ENCODE results near the gene SLC8A1.

SLC8A1 gene

GRCh38 chr2:40374543-40375240 lies 77.2 kb downstream of the SLC8A1 start:
- Histone ChIP-seq H3K27me3 (replicated peaks; ENCODE audit: control insufficient read depth, insufficient read depth, low read length) (no peaks in the 10 kb centered on the region), H3K4me3 (replicated peaks; ENCODE audit: low read depth, low read length) (no peak overlapping the region), H3K36me3 (ENCODE audit: control insufficient read depth, insufficient read depth, low read length) (no peaks in the 10 kb centered on the region)
- TF ChIP-seq, protein P1, sequence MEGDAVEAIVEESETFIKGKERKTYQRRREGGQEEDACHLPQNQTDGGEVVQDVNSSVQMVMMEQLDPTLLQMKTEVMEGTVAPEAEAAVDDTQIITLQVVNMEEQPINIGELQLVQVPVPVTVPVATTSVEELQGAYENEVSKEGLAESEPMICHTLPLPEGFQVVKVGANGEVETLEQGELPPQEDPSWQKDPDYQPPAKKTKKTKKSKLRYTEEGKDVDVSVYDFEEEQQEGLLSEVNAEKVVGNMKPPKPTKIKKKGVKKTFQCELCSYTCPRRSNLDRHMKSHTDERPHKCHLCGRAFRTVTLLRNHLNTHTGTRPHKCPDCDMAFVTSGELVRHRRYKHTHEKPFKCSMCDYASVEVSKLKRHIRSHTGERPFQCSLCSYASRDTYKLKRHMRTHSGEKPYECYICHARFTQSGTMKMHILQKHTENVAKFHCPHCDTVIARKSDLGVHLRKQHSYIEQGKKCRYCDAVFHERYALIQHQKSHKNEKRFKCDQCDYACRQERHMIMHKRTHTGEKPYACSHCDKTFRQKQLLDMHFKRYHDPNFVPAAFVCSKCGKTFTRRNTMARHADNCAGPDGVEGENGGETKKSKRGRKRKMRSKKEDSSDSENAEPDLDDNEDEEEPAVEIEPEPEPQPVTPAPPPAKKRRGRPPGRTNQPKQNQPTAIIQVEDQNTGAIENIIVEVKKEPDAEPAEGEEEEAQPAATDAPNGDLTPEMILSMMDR (IDR thresholded peaks at IDR 0.05; ENCODE audit: insufficient read depth, low read length, poor library complexity, severe bottlenecking): no peak
- no peak for DNase-seq (ENCODE audit: extremely low read depth, insufficient read length)

- TF ChIP-seq, protein P1 (IDR thresholded peaks at IDR 0.05; ENCODE audit: insufficient read depth, low read length, poor library complexity, severe bottlenecking): no peak
- no peaks in the 10 kb centered on the region for H3K36me3 ChIP-seq (ENCODE audit: control insufficient read depth, insufficient read depth, low read length)
- no peak for DNase-seq (ENCODE audit: extremely low read depth, insufficient read length)
- H3K27me3 ChIP-seq (replicated peaks; ENCODE audit: control insufficient read depth, insufficient read depth, low read length): no peaks in the 10 kb centered on the region
- no peak overlapping the region for H3K4me3 ChIP-seq (replicated peaks; ENCODE audit: low read depth, low read length)
These were observed 78.8 kb downstream of the SLC8A1 start for GRCh38 chr2:40373111-40373510.

GRCh38 chr2:40372283-40372985 lies 79.5 kb downstream of the SLC8A1 start:
- Histone ChIP-seq H3K27me3 (replicated peaks; ENCODE audit: control insufficient read depth, insufficient read depth, low read length) (no peaks in the 10 kb centered on the region), H3K4me3 (replicated peaks; ENCODE audit: low read depth, low read length) (no peak overlapping the region), H3K36me3 (ENCODE audit: control insufficient read depth, insufficient read depth, low read length) (no peaks in the 10 kb centered on the region)
- no peak for DNase-seq (ENCODE audit: extremely low read depth, insufficient read length)
- TF ChIP-seq, protein P1 (IDR thresholded peaks at IDR 0.05; ENCODE audit: insufficient read depth, low read length, poor library complexity, severe bottlenecking): no peak

- no peak for DNase-seq (ENCODE audit: extremely low read depth, insufficient read length)
- H3K4me3 ChIP-seq (replicated peaks; ENCODE audit: low read depth, low read length): no peak overlapping the region
- H3K27me3 ChIP-seq (replicated peaks; ENCODE audit: control insufficient read depth, insufficient read depth, low read length): no peaks in the 10 kb centered on the region
- no peaks in the 10 kb centered on the region for H3K36me3 ChIP-seq (ENCODE audit: control insufficient read depth, insufficient read depth, low read length)
- TF ChIP-seq, protein P1 (IDR thresholded peaks at IDR 0.05; ENCODE audit: insufficient read depth, low read length, poor library complexity, severe bottlenecking): no peak
These were observed 80.2 kb downstream of the SLC8A1 start for GRCh38 chr2:40371525-40372282.

DNA sequence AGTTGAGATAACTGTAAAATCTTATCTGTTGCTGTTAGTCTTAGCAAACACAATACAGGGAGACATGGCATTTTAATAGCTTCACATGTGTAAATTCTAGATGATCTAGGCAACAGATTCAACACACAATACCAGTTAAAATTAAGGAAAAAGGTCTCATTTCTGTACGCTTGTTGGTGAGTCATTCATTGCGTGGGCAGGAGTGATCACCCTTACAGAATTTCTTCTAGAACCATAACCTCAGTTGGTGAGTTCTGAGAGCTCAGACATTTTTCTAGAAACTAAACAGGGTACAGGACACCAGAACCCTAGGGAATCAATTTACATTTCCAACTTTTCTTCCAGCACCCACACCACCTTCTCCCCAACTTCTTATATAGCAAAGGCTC lies 81.9 kb downstream of the SLC8A1 start:
- no peak for DNase-seq (ENCODE audit: extremely low read depth, insufficient read length)
- H3K27me3 ChIP-seq (replicated peaks; ENCODE audit: control insufficient read depth, insufficient read depth, low read length): no peaks in the 10 kb centered on the region

More for the DNA sequence above, 81.9 kb downstream of the SLC8A1 start:
- TF ChIP-seq, protein P1 (IDR thresholded peaks at IDR 0.05; ENCODE audit: insufficient read depth, low read length, poor library complexity, severe bottlenecking): no peak
- no peaks in the 10 kb centered on the region for H3K36me3 ChIP-seq (ENCODE audit: control insufficient read depth, insufficient read depth, low read length)
- H3K4me3 ChIP-seq (replicated peaks; ENCODE audit: low read depth, low read length): no peak overlapping the region
